ENCODE data around the gene TNN.
"Not testable (repeated sequence)": the region's sequence is repeated elsewhere in the genome, so short reads cannot be mapped to it uniquely, and the experiment has no call there.

TNN gene

GRCh38 chr1:175108331-175108820 lies 40.7 kb downstream of the TNN start:
- H3K9me3 Mint-ChIP-seq; H3K36me3 Mint-ChIP-seq; H3K27me3 Mint-ChIP-seq; DNase-seq (ENCODE audit: low spot score in 2 of 2); H3K27ac Mint-ChIP-seq; H3K4me1 Mint-ChIP-seq; ATAC-seq (ENCODE audit: low read depth); H3K4me3 Mint-ChIP-seq: not testable (repeated sequence)

- Mint-ChIP-seq H3K4me3 (no peak overlapping the region), H3K27ac (no peak overlapping the region), H3K4me1 (no peaks in the 10 kb centered on the region), H3K36me3 (no peaks in the 10 kb centered on the region), H3K27me3 (peaks cover 8% of the 10 kb centered on the region), H3K9me3 (peaks cover 8% of the 10 kb centered on the region)
- no peak for ATAC-seq (ENCODE audit: low read depth)
- DNase-seq (ENCODE audit: low spot score in 2 of 2), result no peak
Measured at GRCh38 chr1:175114996-175115395, 47.4 kb downstream of the TNN start.

- H3K27me3 Mint-ChIP-seq, result peaks cover 8% of the 10 kb centered on the region
- H3K4me1 Mint-ChIP-seq, result no peaks in the 10 kb centered on the region
- no peaks in the 10 kb centered on the region for H3K36me3 Mint-ChIP-seq
- H3K27ac Mint-ChIP-seq, result no peak overlapping the region
- peaks cover 8% of the 10 kb centered on the region for H3K9me3 Mint-ChIP-seq
- DNase-seq (ENCODE audit: low spot score in 2 of 2) (no peak), ATAC-seq (ENCODE audit: low read depth) (no peak)
- no peak overlapping the region for H3K4me3 Mint-ChIP-seq
Measured at GRCh38 chr1:175116210-175116798, 48.7 kb downstream of the TNN start.

GRCh38 chr1:175116903-175117302 lies 49.3 kb downstream of the TNN start:
- no peak overlapping the region for H3K27ac Mint-ChIP-seq
- no peak overlapping the region for H3K4me3 Mint-ChIP-seq
- H3K36me3 Mint-ChIP-seq, result no peaks in the 10 kb centered on the region
- no peak for ATAC-seq (ENCODE audit: low read depth)
- H3K27me3 Mint-ChIP-seq, result peaks cover 11% of the 10 kb centered on the region
- no peaks in the 10 kb centered on the region for H3K4me1 Mint-ChIP-seq
- DNase-seq (ENCODE audit: low spot score in 2 of 2), result no peak
- H3K9me3 Mint-ChIP-seq, result peaks cover 8% of the 10 kb centered on the region

- Mint-ChIP-seq H3K9me3 (peaks cover 5% of the 10 kb centered on the region), H3K36me3 (no peaks in the 10 kb centered on the region), H3K27ac (no peak overlapping the region), H3K27me3 (peaks cover 12% of the 10 kb centered on the region), H3K4me1 (no peaks in the 10 kb centered on the region), H3K4me3 (no peak overlapping the region)
- no peak for ATAC-seq (ENCODE audit: low read depth)
- no peak for DNase-seq (ENCODE audit: low spot score in 2 of 2)
Measured at GRCh38 chr1:175118375-175119367, 51.0 kb downstream of the TNN start.

DNA sequence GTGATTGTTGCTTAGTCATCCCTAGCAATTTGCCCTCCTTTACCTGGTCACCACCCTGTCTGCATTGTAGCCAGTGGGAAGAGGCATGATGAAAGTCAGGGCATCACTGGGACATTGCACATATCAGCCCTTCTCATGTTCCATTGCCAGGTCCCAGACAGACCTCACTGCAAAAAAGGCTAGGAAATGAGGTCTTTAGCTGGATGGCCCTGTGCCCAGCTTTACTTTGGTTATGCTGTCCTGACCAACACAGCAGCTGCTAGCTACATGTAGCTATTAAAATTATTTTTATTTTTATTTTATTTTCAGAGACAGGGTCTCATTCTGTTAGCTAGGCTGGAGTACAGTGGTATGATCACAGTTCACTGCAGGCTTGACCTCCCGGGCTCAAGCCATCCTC lies 52.9 kb downstream of the TNN start:
- Mint-ChIP-seq H3K4me3 (no peak overlapping the region), H3K27ac (no peak overlapping the region), H3K36me3 (no peaks in the 10 kb centered on the region), H3K27me3 (peaks cover 9% of the 10 kb centered on the region), H3K4me1 (no peaks in the 10 kb centered on the region), H3K9me3 (no peaks in the 10 kb centered on the region)
- DNase-seq (ENCODE audit: low spot score in 2 of 2), result no peak
- no peak for ATAC-seq (ENCODE audit: low read depth)

DNA sequence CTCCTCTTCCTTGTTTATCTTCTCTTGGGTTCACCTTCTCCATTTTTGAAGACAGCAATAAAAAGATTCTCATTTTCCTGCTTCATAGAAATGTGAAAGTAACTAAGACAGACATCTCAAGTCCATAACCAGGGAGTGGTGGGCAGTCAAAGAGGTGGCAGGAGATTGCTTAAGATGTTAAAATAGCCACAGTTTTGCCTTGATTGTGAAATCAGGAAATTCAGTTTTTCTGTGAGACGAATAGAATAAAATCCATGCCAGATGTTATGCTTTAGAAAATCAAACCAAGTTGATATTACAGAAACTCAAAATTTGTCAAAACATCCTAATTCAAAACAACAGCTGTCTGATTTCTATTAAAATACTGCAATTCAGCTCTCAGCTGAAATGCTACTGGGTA lies 57.2 kb downstream of the TNN start:
- ATAC-seq (ENCODE audit: low read depth), result no peak
- Mint-ChIP-seq H3K4me1 (peaks cover 4% of the 10 kb centered on the region), H3K4me3 (no peak overlapping the region), H3K9me3 (no peaks in the 10 kb centered on the region), H3K27ac (no peak overlapping the region), H3K27me3 (peaks cover 7% of the 10 kb centered on the region), H3K36me3 (no peaks in the 10 kb centered on the region)
- no peak for DNase-seq (ENCODE audit: low spot score in 2 of 2)

- no peak overlapping the region for H3K4me3 Mint-ChIP-seq
- no peak overlapping the region for H3K27ac Mint-ChIP-seq
- DNase-seq (ENCODE audit: low spot score in 2 of 2), result no peak
Measured at GRCh38 chr1:175126347-175126746, 58.7 kb downstream of the TNN start.

DNA sequence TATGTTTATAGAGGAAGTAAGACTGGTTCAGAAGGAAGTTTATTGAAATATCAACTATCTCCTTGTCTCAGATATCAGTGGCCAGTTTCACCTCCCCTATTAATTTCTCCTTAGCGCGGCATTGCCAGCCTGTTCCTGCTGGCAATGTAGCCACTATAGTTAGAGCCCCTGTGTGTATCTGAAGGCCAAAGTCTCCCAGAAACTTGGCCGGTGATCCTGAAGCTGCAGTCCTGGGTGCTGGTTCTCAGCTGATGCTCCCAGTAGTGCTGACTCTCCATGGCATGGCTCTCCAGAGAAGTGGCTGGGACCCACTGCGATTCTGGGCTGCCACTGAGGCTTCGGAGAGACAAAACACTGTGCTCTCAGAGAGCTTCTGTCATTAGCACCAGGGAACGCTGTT lies 59.9 kb downstream of the TNN start:
- no peaks in the 10 kb centered on the region for H3K36me3 Mint-ChIP-seq
- H3K27me3 Mint-ChIP-seq, result peaks cover 2% of the 10 kb centered on the region
- H3K4me1 Mint-ChIP-seq, result peaks cover 4% of the 10 kb centered on the region
- no peak for ATAC-seq (ENCODE audit: low read depth)
- no peak overlapping the region for H3K4me3 Mint-ChIP-seq
- DNase-seq (ENCODE audit: low spot score in 2 of 2), result no peak
- H3K27ac Mint-ChIP-seq, result no peak overlapping the region
- no peaks in the 10 kb centered on the region for H3K9me3 Mint-ChIP-seq

More at GRCh38 chr1:175126347-175126746, 58.7 kb downstream of the TNN start:
- H3K9me3 Mint-ChIP-seq, result no peaks in the 10 kb centered on the region
- H3K36me3 Mint-ChIP-seq, result no peaks in the 10 kb centered on the region
- no peak for ATAC-seq (ENCODE audit: low read depth)
- H3K4me1 Mint-ChIP-seq, result peaks cover 4% of the 10 kb centered on the region
- H3K27me3 Mint-ChIP-seq, result peaks cover 7% of the 10 kb centered on the region

- Mint-ChIP-seq H3K36me3 (no peaks in the 10 kb centered on the region), H3K27ac (no peak overlapping the region), H3K4me3 (no peak overlapping the region), H3K4me1 (peaks cover 4% of the 10 kb centered on the region), H3K27me3 (peaks cover 5% of the 10 kb centered on the region), H3K9me3 (no peaks in the 10 kb centered on the region)
- DNase-seq (ENCODE audit: low spot score in 2 of 2) (no peak), ATAC-seq (ENCODE audit: low read depth) (no peak)
Measured at GRCh38 chr1:175128523-175128922, 60.9 kb downstream of the TNN start.

GRCh38 chr1:175129182-175129581 lies 61.5 kb downstream of the TNN start:
- H3K4me1 Mint-ChIP-seq, result peaks cover 7% of the 10 kb centered on the region
- ATAC-seq (ENCODE audit: low read depth) (no peak), DNase-seq (ENCODE audit: low spot score in 2 of 2) (no peak)
- no peak overlapping the region for H3K27ac Mint-ChIP-seq
- no peaks in the 10 kb centered on the region for H3K36me3 Mint-ChIP-seq
- H3K4me3 Mint-ChIP-seq, result no peak overlapping the region
- H3K27me3 Mint-ChIP-seq, result peaks cover 6% of the 10 kb centered on the region
- H3K9me3 Mint-ChIP-seq, result no peaks in the 10 kb centered on the region

GRCh38 chr1:175129644-175129996 lies 62.0 kb downstream of the TNN start:
- ATAC-seq (ENCODE audit: low read depth), result no peak
- peaks cover 9% of the 10 kb centered on the region for H3K4me1 Mint-ChIP-seq

GRCh38 chr1:175129997-175130648 lies 62.5 kb downstream of the TNN start:
- ATAC-seq (ENCODE audit: low read depth) (peak; percentile 32), DNase-seq (ENCODE audit: low spot score in 2 of 2) (no peak)
- Mint-ChIP-seq H3K36me3 (no peaks in the 10 kb centered on the region), H3K4me3 (no peak overlapping the region), H3K27me3 (peaks cover 12% of the 10 kb centered on the region), H3K9me3 (no peaks in the 10 kb centered on the region), H3K4me1 (peaks cover 12% of the 10 kb centered on the region), H3K27ac (no peak overlapping the region)

More at GRCh38 chr1:175129644-175129996, 62.0 kb downstream of the TNN start:
- no peaks in the 10 kb centered on the region for H3K9me3 Mint-ChIP-seq
- no peak for DNase-seq (ENCODE audit: low spot score in 2 of 2)
- H3K27ac Mint-ChIP-seq, result no peak overlapping the region
- peaks cover 8% of the 10 kb centered on the region for H3K27me3 Mint-ChIP-seq
- H3K4me3 Mint-ChIP-seq, result no peak overlapping the region
- H3K36me3 Mint-ChIP-seq, result no peaks in the 10 kb centered on the region

- Mint-ChIP-seq H3K36me3 (no peaks in the 10 kb centered on the region), H3K4me3 (no peak overlapping the region), H3K27me3 (peaks cover 12% of the 10 kb centered on the region), H3K9me3 (no peaks in the 10 kb centered on the region), H3K27ac (no peak overlapping the region), H3K4me1 (peaks cover 12% of the 10 kb centered on the region)
- ATAC-seq (ENCODE audit: low read depth) (no peak), DNase-seq (ENCODE audit: low spot score in 2 of 2) (no peak)
Measured at GRCh38 chr1:175130649-175131045, 63.0 kb downstream of the TNN start.

Measured in memory B cell (primary cell).